Measurements from ENCODE around the gene WDR74.

DNA sequence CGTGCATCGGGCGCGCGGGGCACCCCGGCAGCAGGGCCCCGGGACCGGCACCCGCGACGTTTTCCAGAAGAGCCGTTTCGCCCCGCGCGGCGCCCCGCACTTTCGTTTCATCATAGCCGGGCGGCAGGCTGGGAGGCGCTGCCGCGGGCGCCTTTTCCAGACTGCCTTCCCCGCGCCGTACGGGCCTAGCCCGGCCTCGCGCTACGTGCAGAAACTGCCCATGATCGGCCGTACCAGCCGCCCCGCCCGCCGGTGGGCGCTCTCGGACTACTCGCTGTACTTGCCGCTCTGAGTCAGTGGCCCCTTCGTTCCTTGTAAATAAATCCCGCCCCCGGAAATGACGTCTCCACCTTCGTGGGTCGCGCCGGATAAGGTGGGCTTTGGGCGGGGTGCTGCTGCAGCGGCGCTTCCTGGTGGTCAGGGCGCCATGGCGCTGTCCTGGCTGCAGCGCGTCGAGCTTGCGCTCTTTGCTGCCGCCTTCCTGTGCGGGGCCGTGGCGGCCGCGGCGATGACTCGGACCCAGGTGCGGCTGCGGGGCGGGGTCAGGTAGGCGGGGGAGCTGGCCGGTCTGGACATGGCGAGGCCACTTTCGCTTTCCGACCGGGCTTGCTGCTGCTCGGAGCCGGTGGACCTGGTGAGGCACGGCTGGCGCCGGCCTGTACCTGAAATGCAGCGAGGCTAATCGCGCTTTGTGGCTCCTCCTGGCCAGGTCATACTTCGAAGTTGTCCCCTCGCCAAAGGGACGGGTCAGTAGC lies 52.2 kb downstream of the WDR74 start, which contains the start of gene TMEM179B:
- TF ChIP-seq, protein P1, sequence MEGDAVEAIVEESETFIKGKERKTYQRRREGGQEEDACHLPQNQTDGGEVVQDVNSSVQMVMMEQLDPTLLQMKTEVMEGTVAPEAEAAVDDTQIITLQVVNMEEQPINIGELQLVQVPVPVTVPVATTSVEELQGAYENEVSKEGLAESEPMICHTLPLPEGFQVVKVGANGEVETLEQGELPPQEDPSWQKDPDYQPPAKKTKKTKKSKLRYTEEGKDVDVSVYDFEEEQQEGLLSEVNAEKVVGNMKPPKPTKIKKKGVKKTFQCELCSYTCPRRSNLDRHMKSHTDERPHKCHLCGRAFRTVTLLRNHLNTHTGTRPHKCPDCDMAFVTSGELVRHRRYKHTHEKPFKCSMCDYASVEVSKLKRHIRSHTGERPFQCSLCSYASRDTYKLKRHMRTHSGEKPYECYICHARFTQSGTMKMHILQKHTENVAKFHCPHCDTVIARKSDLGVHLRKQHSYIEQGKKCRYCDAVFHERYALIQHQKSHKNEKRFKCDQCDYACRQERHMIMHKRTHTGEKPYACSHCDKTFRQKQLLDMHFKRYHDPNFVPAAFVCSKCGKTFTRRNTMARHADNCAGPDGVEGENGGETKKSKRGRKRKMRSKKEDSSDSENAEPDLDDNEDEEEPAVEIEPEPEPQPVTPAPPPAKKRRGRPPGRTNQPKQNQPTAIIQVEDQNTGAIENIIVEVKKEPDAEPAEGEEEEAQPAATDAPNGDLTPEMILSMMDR (IDR thresholded peaks at IDR 0.05): peak; percentile 65
- no peak for TF ChIP-seq EZH2 (IDR thresholded peaks at IDR 0.05; ENCODE audit: borderline replicate concordance, insufficient read depth, low read depth, low read length, poor library complexity, severe bottlenecking)
